Measurements from ENCODE around the gene SEC23B.
A peak's percentile ranks its signal among the peaks of the same experiment; 100 is the strongest.
"Not testable (repeated sequence)": the region's sequence is repeated elsewhere in the genome, so short reads cannot be mapped to it uniquely, and the experiment has no call there.

The SEC23B gene

DNA sequence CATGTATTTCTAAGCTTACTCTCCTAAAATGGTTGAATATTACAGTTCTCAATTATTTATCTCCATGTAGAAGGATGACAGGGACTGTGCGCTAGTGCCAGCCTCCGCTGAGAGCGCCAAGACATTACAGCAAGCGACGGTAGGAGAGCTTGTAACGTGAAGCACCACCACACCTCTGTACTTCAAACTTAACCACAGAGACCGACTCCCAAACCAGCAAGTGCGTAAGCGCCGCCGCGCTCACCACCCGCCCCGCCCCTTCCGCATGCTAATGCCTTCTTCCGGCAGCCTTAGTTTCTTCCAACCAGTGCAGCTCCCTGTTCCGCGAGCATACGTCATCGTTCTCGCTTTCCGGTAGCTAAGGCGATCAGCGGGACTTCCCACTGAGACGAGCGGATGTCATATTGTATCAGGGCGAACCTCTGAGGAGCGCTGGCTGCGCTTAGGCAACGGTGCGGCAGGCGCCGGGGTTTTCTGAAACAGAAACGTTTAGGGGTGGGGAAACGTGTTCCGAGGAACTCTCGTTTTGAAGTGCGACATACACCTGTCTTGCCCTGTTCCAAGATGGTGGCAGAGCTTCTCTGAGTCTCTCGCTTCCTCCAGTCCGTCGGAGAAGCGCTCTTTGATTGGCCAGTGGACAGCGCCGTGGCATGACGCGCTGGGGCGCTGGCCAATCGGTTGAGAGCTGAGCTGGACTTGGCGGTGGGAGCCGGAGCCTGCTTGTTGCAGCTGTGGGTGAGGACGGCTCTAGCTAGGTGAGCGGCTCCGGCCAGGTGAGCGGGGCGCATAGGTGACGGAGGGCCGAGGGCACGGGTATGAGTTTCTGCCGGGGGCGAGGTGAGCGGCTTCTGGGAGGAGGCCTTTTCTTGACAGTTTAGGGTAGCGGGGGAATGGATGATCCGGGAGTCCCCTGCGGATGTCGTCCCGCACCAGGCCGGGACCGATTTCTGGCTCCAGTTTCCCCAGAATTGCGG, at the start of gene SEC23B:
Gene SEC23B (plus strand): TSS at position 723 of the 974 bp plus-strand sequence. CDS start 2,896 bp downstream, outside the sequence.
- DNase-seq = peak; percentile 95

DNA sequence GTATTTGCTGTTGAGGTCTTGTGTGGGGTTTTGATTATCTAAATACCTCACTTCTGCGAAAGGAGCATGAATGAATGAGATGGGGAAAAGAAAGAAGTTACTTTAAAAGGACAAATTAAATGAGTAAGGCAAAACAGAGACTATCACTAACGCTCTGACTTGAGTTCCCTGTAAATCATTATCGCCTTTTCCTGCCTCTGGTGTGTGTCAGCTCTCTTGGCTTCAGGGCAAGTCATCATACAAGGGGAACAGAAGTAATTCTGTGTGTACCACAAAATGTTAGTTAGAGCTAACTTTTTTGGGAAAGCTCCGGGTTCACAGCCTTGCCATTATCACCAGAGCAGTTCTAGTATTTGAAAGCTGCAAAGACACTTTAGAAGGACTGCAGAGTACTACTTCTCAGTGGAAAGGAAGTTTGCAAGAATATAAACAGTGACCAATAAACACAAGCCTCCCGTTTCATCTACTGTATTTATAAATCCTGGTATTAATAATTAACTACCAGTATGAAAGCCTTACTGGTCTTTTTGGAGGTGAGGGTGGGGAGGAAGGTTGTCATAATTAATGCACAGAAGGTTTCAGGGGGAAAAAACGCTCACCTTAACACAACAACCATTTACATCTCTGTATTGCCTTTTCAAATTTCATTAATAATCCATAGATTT, 42.1 kb upstream of the SEC23B start:
- no peak for DNase-seq

DNA sequence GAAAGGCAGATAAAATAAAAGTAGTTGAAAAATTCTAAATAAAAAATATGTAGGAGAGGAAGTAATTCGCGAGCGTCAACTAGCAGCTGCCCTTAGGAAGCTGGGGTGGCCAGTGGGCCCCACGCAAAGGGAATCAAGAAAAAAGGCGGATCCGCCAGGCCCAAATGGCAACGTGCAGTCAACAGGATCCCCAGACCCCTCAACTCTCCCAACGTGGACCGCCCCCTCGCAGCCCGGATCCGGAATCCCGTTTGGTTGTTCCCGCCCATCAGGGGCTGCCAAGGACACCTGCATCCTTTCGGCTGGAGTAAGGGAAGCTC, 41.2 kb upstream of the SEC23B start:
- DNase-seq = no peak

DNA sequence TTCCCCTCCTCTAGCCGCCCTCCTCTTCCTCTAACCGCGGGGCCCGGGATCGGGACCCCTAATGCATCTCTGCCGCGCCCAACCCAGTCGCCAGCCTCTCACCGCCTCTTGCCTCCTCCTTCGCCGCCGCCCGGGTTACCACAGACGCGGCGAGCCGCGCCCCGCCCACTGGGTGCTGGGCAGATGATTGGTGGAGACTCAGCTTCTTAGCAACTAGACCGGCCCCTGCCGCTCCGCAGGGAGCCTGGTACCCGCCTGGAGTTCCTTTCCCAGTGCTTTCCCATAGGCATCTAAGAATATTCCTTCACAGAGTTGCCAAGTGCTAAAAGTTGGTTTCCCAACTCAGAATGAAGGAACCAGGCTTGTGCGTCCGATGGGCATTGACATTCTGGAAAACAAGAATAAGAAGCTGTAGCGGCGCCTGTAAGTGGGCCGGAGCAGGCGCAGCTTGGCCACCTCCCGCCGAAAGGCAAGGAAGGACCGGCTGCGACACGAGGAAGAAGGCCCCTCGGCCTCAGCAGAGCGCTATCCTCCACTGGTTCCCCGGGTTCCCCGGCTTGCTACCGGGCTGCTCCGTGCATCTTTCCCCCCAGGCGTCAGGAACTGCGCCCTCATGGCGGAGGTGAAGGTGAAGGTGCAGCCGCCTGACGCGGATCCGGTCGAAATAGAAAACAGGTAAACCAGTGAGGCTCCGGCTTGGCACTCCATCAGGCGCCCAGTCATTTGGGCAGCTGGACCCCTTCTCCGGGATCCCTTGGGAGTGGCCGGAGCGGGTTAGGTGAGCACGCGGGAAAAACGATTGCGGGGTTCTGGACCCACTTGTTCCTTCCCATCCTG, 40.6 kb upstream of the SEC23B start, which contains the start of the genes DZANK1 and POLR3F:
Gene DZANK1 (minus strand): TSS at position 137 of the 837 bp plus-strand sequence. CDS start 1,672 bp downstream, outside the sequence.
Gene POLR3F (plus strand): TSS at position 497 of the 837 bp plus-strand sequence. CDS start 117 bp downstream, at position 614.
- peak; percentile 91 for DNase-seq

DNA sequence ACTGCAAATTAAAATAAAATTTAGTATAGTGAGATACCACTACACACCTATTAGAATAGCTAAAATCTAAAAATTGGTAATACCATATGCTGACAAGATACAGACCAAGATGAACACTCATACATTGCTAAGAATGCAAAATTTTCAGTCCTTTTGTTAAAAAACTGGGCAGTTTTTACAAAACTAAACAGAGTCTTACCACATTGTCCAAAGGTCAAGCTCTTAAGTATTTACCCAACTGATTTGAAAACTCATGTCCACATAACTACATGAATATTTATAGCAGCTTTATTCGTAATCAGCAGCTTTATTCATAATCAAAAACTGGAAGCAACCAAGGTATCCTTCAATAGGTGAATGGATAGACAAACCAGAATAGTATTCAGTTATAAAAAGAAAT, 30.5 kb upstream of the SEC23B start:
- DNase-seq = no peak

DNA sequence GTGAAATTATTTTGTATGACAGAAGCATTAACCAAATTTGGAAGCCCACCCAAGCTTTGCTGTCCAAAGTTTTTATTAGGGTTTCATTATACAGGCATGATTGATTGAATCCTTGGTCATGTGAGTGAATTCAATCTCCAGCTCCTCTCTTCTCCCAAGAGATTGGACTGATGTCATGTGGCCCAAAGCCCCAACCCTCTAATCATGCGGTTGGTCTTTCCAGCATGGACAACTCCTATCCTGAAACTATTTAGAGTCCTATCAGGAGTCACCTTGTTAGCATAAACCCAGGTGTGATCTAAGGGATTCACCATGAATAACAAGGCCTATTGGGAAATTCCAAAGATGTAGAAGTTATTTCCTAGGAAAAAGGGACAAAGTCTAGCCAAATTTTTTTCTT, 29.9 kb upstream of the SEC23B start:
- no peak for DNase-seq

DNA sequence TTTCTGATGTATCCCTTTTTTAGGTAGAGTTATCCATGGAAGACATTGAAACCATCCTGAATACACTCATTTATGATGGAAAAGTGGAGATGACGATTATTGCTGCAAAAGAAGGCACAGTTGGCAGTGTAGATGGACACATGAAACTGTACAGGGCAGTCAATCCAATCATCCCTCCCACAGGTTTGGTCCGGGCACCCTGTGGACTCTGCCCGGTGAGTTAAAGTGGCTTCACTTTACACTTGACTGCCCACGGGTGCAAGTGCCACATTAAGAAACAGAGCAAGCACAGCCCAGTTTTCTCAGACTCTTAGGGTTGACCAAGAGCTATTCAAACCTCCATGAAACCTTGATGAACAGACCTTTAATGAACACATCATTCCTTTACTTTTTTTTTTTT, 26.1 kb upstream of the SEC23B start:
- no peak for DNase-seq

DNA sequence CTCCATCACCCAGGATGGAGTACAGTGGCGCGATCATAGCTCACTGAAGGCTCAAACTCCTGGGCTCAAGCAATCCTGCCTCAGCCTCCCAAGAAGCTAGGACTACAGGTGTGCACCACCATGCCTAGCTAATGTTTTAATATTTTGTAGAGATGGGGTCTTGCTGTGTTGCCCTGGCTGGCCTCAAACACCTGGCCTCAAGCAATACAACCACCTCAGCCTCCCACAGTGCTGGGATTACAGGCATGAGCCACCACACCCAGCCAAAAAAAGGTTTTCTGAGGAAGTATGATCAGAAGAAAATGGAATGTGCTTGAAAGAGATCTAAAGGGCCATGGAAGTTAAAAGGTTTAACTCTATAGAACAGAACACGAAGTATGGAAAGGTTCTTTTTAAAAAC, 19.4 kb upstream of the SEC23B start:
- no peak for DNase-seq

DNA sequence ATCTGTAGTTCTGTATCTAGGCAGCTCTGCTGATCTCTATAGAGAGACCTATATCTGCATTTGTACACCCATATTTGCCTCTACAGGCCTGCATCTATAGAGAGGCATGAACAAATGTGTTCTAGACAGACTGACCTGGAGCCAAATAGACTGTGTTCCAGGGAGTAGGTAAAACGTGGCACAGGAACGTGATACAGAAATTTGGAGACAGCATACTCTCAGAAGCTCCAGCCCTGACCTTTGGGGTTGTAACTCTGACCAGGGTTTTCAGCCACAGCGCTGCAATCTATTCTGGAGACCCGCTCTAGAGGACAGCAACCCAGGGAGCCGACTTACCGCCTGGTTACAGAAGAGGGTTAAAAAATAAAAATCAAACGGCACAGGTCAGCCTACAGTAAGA, 11.7 kb upstream of the SEC23B start:
- DNase-seq = no peak

DNA sequence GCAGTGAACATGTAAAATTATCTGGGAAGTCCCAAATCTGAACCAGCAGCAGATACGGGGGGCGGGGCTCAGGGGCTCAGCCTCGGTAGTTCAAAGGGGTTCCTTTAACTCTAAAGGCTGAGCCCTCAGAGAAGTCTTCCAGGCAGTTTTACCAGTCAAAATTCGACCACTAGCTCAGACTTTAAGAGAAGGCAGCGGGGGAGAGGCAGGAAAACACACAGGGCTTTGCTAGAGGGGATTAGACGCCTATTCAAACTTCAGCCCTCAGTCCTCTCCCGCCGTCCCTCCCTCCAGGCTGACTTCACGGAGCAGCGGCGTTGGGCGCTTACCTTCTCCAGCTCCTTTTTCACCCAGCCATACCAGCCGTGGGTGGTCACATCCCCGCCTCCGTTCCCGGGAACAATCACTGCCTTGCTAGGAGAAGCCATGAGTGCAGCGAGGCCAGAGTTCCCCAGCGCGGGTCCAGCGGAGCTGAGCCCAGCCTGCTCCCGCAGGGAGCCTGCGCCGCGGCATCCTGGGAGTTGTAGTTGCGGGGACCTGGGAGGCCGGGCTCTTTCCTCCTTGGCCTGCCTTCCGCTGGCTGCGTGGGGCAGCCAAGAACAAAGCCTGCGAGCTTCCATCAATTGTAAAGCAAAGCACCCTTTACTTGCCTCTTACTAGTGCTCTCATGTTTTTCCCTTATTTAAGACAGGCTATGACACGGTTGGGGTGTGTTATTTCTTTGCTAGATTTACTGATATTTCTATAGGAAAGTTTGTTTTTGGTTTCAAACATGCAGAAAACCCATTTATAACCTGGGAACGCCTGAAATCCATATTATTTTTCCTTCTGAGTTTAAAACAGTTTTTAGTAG, 10.8 kb upstream of the SEC23B start, which contains the start of gene RBBP9:
Gene RBBP9 (minus strand): TSS at position 486 of the 853 bp plus-strand sequence. CDS start 58 bp downstream, at position 428.
- DNase-seq = peak; percentile 76

DNA sequence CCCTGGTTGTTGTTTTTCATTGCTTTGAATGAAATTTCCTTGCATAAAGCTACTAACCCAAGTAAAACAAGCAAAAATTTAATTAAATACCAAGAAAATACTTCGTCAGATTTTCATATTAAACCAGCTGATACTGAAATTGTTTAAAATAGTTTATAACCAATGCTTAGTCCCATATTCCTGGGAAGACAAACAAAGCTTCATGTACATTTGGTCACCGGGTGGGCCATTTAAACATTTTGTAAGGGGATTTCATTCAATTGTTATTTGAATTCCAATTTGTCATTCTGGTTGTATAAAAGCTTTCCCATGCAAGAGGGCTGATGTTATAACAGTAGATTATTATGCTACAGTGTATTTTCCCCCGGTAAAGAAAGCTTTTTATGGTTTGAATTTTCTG, 10.1 kb upstream of the SEC23B start:
- DNase-seq = no peak

DNA sequence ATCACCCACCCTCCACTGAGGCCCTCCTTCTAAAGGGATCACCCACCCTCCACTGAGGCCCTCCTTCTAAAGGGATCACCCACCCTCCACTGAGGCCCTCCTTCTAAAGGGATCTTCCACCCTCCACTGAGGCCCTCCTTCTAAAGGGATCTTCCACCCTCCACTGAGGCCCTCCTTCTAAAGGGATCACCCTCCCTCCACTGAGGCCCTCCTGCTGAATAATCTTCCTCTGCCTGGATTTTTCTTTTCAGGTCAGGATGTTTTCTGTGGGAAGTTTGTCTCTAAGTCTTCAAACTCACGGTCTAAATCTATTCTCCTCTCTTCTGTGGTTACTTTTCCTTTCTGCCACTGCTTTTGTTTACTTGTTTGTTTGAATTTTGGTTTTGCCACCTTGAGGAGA, 6.1 kb upstream of the SEC23B start:
- not testable (repeated sequence) for DNase-seq

DNA sequence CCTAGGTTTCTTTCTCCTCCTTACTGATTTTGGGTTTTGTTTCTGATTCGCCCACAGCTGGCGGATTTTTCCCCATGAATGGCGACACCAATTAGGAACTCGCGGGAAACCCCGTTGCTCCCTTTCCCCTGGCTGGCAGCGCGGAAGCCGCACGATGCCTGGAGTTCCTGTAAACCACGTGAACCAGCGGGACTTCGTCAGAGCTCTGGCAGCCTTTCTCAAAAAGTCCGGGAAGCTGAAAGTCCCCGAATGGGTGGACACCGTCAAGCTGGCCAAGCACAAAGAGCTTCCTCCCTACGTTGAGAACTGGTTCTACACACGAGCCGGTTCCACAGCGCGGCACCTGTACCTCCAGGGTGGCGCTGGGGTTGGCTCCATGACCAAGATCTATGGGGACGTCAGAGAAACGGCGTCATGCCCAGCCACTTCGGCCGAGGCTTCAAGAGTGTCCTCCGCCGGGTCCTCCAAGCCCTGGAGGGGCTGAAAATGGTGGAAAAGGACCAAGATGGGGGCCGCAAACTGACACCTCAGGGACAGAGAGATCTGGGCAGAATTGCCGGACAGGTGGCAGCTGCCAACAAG, 3.2 kb upstream of the SEC23B start:
- no peak for DNase-seq

DNA sequence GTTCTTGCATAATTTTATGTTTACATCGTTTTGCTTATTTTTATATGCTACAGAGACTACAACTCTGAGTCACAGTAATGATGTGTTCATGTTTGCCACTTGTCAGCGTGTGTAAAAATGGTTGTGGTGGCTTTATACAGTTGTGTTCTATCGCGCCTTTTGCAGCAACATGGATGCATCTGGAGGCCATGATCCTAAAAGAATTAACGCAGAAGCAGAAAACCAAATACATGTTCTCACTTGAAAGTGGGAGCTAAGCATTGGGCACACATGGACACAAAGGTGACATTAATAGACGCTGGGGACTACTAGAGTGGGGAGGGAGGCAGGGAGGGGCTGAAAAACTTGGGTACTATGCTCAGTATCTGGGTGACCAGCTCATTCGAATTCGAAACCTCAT, 996 bp upstream of the SEC23B start:
- DNase-seq = no peak

DNA sequence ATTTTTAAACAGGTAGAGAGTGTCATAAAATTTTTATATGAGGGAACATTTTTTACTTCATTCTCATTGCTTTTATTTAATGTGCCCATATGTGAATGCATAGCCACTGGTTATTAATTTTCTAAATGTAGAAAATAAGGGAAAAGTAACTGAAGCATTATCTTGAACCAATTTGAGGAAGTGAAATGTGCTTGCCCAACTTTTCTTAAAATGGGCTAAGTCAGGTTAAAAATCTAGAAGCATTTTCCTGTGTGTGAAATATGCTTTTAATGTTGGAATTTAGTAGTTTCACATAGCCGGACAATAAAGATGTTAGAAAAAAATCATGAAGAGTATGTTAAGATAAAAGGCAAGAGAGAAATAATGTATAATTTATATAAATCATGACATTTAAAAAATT, 3.8 kb downstream of the SEC23B start:
- DNase-seq = no peak

DNA sequence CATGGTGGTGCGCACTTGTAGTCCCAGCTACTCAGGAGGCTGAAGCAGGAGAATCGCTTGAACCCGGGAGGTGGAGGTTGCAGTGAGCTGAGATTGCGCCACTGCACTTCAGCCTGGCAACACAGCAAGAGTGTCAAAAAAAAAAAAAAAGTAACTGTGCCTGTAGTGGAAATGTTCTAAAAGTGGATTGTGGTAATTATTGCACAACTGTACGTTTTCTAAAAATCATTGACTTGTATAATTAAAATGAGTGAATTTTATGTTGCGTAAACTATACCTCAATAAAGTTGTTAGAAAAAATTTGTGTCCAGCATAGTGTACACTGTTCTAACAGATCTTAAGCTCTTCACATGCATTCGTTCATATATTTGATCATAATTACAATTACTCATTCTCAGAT, 5.5 kb downstream of the SEC23B start:
- DNase-seq = no peak

DNA sequence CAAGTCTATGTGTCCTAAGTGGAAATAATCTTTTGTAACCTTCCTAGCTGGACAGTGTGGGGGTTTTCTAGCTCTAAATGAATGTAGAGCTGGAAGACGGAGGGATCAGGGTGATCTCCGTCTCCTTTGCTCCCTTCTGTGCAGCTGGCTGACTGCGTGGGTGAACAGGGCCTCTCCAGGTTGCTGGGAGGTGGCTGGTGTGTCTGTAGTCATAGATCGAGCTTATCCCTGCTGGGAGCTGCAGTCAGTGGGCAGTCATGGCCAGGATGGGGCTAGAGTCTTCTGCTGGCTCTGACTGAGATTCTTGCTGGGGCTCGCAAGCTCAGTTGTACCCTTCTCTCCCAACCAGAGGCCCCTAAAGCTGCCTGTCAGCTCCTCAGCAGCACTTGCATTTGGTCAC, 6.4 kb downstream of the SEC23B start:
- DNase-seq = no peak

DNA sequence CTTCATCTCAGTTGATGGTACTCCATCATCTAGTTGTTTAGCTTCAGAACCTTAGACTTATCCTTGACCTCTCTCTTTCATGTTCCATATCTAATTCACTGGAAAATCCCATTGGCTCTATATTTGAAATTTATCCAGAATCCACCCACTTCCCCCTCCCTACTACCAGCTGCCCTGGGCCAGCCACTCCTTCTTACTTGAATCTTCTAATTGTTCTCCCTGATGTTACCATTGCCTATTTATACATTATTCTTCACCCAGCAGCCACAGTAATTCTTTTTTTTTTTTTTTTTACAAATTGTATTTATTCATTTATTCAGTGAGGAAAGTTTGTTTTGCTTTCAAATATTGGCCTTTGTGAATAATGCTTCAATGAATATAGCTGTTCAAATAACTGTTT, 8.2 kb downstream of the SEC23B start:
- no peak for DNase-seq

DNA sequence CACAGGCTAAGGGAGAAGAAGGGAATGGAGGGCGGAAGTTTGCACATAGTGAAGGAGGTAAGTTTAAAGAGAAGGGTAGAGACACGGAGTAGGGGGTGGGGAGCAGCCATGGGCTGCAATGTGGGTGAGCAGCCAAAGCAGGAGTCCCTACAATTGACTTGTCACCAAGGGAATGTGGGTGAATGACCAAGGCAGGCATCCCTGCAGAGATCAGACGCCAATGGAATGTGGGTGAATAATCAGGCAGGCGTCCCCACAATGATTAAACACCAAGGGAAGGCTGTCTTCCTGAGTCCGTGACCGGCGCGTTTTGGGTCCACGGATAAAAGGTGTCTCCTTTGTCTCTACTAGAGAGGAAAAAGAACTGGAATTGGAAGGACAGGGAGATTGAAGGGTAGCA, 14.3 kb downstream of the SEC23B start:
- not testable (repeated sequence) for DNase-seq

DNA sequence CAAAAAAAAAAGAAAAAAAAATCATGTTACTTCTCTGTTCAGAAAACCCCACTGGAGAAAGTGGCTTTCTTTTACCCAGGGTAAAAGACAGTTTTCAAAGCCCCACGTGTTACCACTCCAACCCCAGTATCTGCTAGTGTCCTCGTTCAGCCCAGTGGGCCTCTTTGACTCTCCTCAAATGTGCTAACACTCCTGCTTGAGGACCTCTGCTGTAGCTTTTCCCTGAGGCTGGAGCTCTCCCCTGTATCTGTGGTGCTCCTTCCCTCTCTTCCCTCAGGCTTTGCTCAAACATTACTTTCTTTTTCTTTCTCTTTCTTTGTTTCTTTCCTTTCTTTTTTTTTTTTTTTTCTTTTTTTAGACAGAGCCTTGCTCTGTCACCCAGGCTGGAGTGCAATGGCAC, 15.3 kb downstream of the SEC23B start:
- no peak for DNase-seq

DNA sequence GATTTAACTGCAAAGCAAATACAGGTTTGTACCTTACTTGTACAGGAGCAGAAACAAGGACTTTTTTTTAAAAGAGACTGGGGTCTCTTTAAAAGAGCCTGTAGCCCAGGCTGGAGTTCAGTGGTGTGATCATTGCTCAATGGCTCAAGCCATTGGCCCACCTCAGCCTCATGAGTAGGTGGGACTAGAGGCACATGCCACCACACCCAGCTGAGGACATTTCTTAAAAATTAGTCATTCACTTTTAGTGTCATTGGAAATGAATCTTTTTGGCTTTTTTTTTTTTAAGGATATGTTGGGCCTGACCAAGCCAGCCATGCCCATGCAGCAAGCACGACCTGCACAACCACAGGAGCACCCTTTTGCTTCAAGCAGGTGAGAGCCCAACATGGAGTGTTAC, 16.9 kb downstream of the SEC23B start:
- no peak for DNase-seq

DNA sequence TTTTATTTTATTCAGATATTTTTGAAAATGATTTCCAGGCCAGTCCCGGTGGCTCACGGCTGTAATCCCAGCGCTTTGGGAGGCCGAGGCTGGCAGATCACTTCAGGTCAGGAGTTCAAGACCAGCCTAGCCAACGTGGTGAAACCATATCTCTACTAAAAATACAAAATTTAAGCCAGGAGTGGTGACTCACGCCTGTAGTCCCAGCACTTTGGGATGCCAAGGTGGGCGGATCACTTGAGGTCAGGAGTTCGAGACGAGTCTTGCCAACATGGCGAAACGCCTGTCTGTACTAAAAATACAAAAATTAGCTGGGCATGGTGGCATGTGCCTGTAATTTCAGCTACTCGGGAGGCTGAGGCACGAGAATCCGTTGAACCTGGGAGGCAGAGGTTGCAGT, 19.0 kb downstream of the SEC23B start:
- DNase-seq = not testable (repeated sequence)
